ENCODE measurements around the gene CDK18. TPM values are rescaled to one million over a fixed set of nuclear protein-coding genes. Genes with fewer than 3 reads are reported as not detected.
A peak's percentile ranks its signal among the peaks of the same experiment; 100 is the strongest.

Gene CDK18
- total and polyA plus RNA-seq, 12 donors = 3.2 to 52.0 (median 18.2) TPM

GRCh38 chr1:205505791-205506190 is 1.3 kb downstream of the CDK18 start:
- H3K36me3 ChIP-seq (replicated peaks in 1 of 2) = no peaks in the 10 kb centered on the region
- no peaks in the 10 kb centered on the region for H3K27me3 ChIP-seq
- H3K27ac ChIP-seq = peak overlapping the region in 2 of 5 donors; percentile 50 to 73
- DNase-seq = peak in 4 of 7 donors; percentile 45 to 57 (median 48)
- peak overlapping the region in 2 of 4 donors; percentile 53 to 69 for H3K4me3 ChIP-seq
- peaks cover 10 to 15% of the 10 kb centered on the region in 2 donors for H3K4me1 ChIP-seq (replicated peaks in 1 of 2)
- no peak for TF ChIP-seq POLR2A (IDR thresholded peaks at IDR 0.05)
- TF ChIP-seq CTCF (IDR thresholded peaks at IDR 0.05) = no peak
- no peaks in the 10 kb centered on the region for H3K9me3 ChIP-seq (replicated peaks in 1 of 3)
- WGBS, 4 donors = 30 to 37% (median 33%) methylated on average over 2 to 15 of the region's 15 CpGs
- intact Hi-C loops (cut with DNase I) = no loop called here

GRCh38 chr1:205506409-205507200 is 2.1 kb downstream of the CDK18 start:
- peak overlapping the region in 1 of 5 donors; percentile 73 for H3K27ac ChIP-seq
- no peaks in the 10 kb centered on the region for H3K27me3 ChIP-seq
- no peak for TF ChIP-seq CTCF (IDR thresholded peaks at IDR 0.05)
- no peak for TF ChIP-seq POLR2A (IDR thresholded peaks at IDR 0.05)
- intact Hi-C loops (cut with DNase I) = no loop called here
- H3K4me3 ChIP-seq = no peak overlapping the region
- no peaks in the 10 kb centered on the region for H3K36me3 ChIP-seq (replicated peaks in 1 of 2)
- 91 to 95% (median 95%) methylated on average over 13 to 17 of the region's 17 CpGs for WGBS, 4 donors
- DNase-seq = no peak
- H3K4me1 ChIP-seq (replicated peaks in 1 of 2) = peaks cover 10 to 17% of the 10 kb centered on the region in 2 donors
- no peaks in the 10 kb centered on the region for H3K9me3 ChIP-seq (replicated peaks in 1 of 3)

- DNase-seq = no peak
- Histone ChIP-seq H3K36me3 (replicated peaks in 1 of 2) (no peaks in the 10 kb centered on the region), H3K9me3 (replicated peaks in 1 of 3) (no peaks in the 10 kb centered on the region), H3K27ac (no peak overlapping the region), H3K4me1 (replicated peaks in 1 of 2) (peaks cover 10 to 26% of the 10 kb centered on the region in 2 donors), H3K27me3 (no peaks in the 10 kb centered on the region), H3K4me3 (no peak overlapping the region)
- TF ChIP-seq CTCF (IDR thresholded peaks at IDR 0.05) (no peak), POLR2A (IDR thresholded peaks at IDR 0.05) (no peak)
- intact Hi-C loops (cut with DNase I) = no loop called here
- WGBS, 4 donors = 81 to 92% (median 85%) methylated on average over 5 of the region's 5 CpGs
Measured at GRCh38 chr1:205508227-205508714, 3.8 kb downstream of the CDK18 start.

GRCh38 chr1:205510308-205510950 is 6.0 kb downstream of the CDK18 start:
- 76 to 90% (median 78%) methylated on average over 1 to 7 of the region's 7 CpGs for WGBS, 4 donors
- intact Hi-C loops (cut with DNase I) = no loop called here
- H3K4me3 ChIP-seq = no peak overlapping the region
- no peak for TF ChIP-seq POLR2A (IDR thresholded peaks at IDR 0.05)
- TF ChIP-seq CTCF (IDR thresholded peaks at IDR 0.05) = no peak
- H3K9me3 ChIP-seq (replicated peaks in 1 of 3) = no peaks in the 10 kb centered on the region
- no peak for DNase-seq
- no peaks in the 10 kb centered on the region for H3K36me3 ChIP-seq (replicated peaks in 1 of 2)
- H3K27ac ChIP-seq = no peak overlapping the region
- H3K4me1 ChIP-seq (replicated peaks in 1 of 2) = peaks cover 2 to 18% of the 10 kb centered on the region in 2 donors
- H3K27me3 ChIP-seq = no peaks in the 10 kb centered on the region

Measured in adrenal gland (tissue), 12 donors.